Measurements from ENCODE around the gene NPIPB2. TPM values are rescaled to one million over a fixed set of nuclear protein-coding genes. Genes with fewer than 3 reads are reported as not detected.

NPIPB2 gene
- total and polyA plus RNA-seq, 2 of the 13 experiments (the other 11 are each of a cell fraction or from before 2014, with no cell fraction given) = 1.8 to 4.1 TPM

DNA sequence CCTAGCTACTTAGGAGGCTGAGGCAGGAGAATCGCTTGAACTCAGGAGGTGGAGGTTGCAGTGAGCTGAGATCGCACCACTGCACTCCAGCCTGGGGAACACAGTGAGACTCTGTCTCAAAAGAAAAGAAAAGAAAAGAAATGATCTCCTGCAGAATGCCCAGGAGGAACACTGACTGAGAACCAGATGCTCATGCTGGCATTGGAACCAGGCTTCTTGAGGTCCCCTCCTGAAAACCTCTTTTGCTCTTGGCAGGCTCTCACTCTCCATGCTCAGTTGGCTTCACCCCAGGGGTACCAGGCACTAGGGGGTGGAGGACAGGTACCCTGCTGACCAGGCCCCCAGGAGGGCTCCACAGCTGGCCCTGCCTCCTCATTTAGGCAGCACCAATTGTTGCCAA, 14.7 kb upstream of the NPIPB2 start:
- Histone ChIP-seq H3K27me3 (ENCODE audit: control insufficient read depth in 1 of 2, insufficient read depth in 2 of 2, low read length in 2 of 2) (peaks cover 2 to 11% of the 10 kb centered on the region in 2 experiments; a peak in 2 of 5 replicates), H3K9me3 (ENCODE audit: low read length) (no peaks in the 10 kb centered on the region), H3K4me1 (ENCODE audit: insufficient read depth, low read length) (peaks cover 40% of the 10 kb centered on the region), H3K9ac (ENCODE audit: insufficient read depth, low read depth, low read length) (no peak overlapping the region), H3K4me2 (ENCODE audit: low read depth, low read length) (no peak overlapping the region), H3K4me3 (replicated peaks in 1 of 3; ENCODE audit: insufficient read depth in 1 of 3, low read depth in 2 of 3, low read length in 3 of 3) (no peak overlapping the region), H4K20me1 (ENCODE audit: insufficient read depth, low read length) (no peaks in the 10 kb centered on the region), H3K36me3 (replicated peaks in 1 of 2; ENCODE audit: control insufficient read depth in 1 of 2, insufficient read depth in 2 of 2, low read length in 2 of 2) (no peaks in the 10 kb centered on the region), H3K79me2 (ENCODE audit: insufficient read depth, low read length) (no peaks in the 10 kb centered on the region), H3K27ac (ENCODE audit: extremely low read length, insufficient read depth, low read length) (no peak overlapping the region), H2AFZ (ENCODE audit: low read length) (no peak overlapping the region)
- BruUV-seq (replicated peaks) = no TSS peak
- 95% methylated on average over 2 of the region's 2 CpGs for WGBS (ENCODE audit: low lambda C conversion rate)
- FAIRE-seq (no peak), ATAC-seq (no peak), DNase-seq (ENCODE audit: low spot score) (no peak)
- TF ChIP-seq, protein P1, sequence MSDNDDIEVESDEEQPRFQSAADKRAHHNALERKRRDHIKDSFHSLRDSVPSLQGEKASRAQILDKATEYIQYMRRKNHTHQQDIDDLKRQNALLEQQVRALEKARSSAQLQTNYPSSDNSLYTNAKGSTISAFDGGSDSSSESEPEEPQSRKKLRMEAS (IDR thresholded peaks at IDR 0.05) = no peak
- TF ChIP-seq, protein P2, sequence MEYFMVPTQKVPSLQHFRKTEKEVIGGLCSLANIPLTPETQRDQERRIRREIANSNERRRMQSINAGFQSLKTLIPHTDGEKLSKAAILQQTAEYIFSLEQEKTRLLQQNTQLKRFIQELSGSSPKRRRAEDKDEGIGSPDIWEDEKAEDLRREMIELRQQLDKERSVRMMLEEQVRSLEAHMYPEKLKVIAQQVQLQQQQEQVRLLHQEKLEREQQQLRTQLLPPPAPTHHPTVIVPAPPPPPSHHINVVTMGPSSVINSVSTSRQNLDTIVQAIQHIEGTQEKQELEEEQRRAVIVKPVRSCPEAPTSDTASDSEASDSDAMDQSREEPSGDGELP (IDR thresholded peaks at IDR 0.05; ENCODE audit: borderline replicate concordance, low read depth) = no peak
- no peak for TF ChIP-seq ZNF672 (CRISPR knock-in tag; IDR thresholded peaks at IDR 0.05)
- TF ChIP-seq CCAR2 (optimal IDR thresholded peaks at IDR 0.05; ENCODE audit: low read depth, low read length) = no peak
- TF ChIP-seq SAP130 (CRISPR knock-in tag; IDR thresholded peaks at IDR 0.05; ENCODE audit: low read depth) = no peak
- TF ChIP-seq FLYWCH1 (CRISPR knock-in tag; IDR thresholded peaks at IDR 0.05) = 0 out of 2 replicates have a peak, but pooled peaks have one; percentile 33
- TF ChIP-seq IRX3 (CRISPR knock-in tag; IDR thresholded peaks at IDR 0.05; ENCODE audit: borderline replicate concordance, low read depth) = no peak
- in situ Hi-C loops (cut with HindIII; ENCODE audit: extremely low pct_ligation_motif_present, low pct_unique_long_range_greater_than_20kb) = no loop called here
- ChIA-PET CTCF (ENCODE audit: low intra/inter-chr PET ratio, low total read pairs) (no interaction called here), POLR2A (no interaction called here)
- intact Hi-C loops (cut with micrococcal nuclease; ENCODE audit: unreplicated experiment) = no loop called here

DNA sequence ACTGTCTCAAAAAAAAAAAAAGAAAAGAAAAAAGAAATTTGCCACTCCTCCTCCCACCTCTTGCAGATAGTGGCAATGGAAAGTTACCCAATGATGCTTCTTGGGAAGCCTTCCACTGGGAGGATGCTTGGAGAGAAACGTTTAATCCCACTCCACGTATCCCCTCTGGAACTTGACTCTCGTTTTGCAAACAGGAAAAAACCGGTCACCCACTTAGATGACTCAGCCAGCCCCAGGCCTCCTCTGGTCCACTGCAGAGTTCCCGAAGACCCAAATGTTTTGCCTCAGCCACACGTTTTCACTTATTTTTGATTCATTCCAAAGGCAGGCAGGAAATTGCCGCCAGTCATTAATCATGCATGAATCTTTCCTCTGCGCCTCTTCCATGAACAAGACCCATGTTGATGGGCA, 13.9 kb upstream of the NPIPB2 start:
- Histone ChIP-seq H3K27ac (ENCODE audit: extremely low read length, insufficient read depth, low read length) (no peak overlapping the region), H4K20me1 (ENCODE audit: insufficient read depth, low read length) (no peaks in the 10 kb centered on the region), H3K9me3 (ENCODE audit: low read length) (no peaks in the 10 kb centered on the region), H3K4me2 (ENCODE audit: low read depth, low read length) (peak overlapping the region; percentile 20; the same call in 1 of the 2 replicates), H2AFZ (ENCODE audit: low read length) (no peak overlapping the region), H3K4me1 (ENCODE audit: insufficient read depth, low read length) (peaks cover 31% of the 10 kb centered on the region), H3K9ac (ENCODE audit: insufficient read depth, low read depth, low read length) (no peak overlapping the region), H3K4me3 (replicated peaks in 1 of 3; ENCODE audit: insufficient read depth in 1 of 3, low read depth in 2 of 3, low read length in 3 of 3) (no peak overlapping the region), H3K79me2 (ENCODE audit: insufficient read depth, low read length) (no peaks in the 10 kb centered on the region), H3K36me3 (replicated peaks in 1 of 2; ENCODE audit: control insufficient read depth in 1 of 2, insufficient read depth in 2 of 2, low read length in 2 of 2) (no peaks in the 10 kb centered on the region), H3K27me3 (ENCODE audit: control insufficient read depth in 1 of 2, insufficient read depth in 2 of 2, low read length in 2 of 2) (peaks cover 2 to 11% of the 10 kb centered on the region in 2 experiments; a peak in 2 of 5 replicates)
- intact Hi-C loops (cut with micrococcal nuclease; ENCODE audit: unreplicated experiment) = no loop called here
- ATAC-seq (peak; percentile 23; the same call in 1 of the 3 replicates), DNase-seq (ENCODE audit: low spot score) (no peak), FAIRE-seq (no peak)
- no TSS peak for BruUV-seq (replicated peaks)
- in situ Hi-C loops (cut with HindIII; ENCODE audit: extremely low pct_ligation_motif_present, low pct_unique_long_range_greater_than_20kb) = no loop called here
- 24% methylated on average over 8 of the region's 8 CpGs for WGBS (ENCODE audit: low lambda C conversion rate)
- ChIA-PET POLR2A (no interaction called here), CTCF (ENCODE audit: low intra/inter-chr PET ratio, low total read pairs) (no interaction called here)
- no peak for TF ChIP-seq KLF9 (CRISPR knock-in tag; IDR thresholded peaks at IDR 0.05; ENCODE audit: low read depth)
- TF ChIP-seq SMAD3 (CRISPR knock-in tag; IDR thresholded peaks at IDR 0.05) = no peak
- TF ChIP-seq RFX5 (IDR thresholded peaks at IDR 0.05; ENCODE audit: low read depth, low read length) = no peak
- TF ChIP-seq, protein P3, sequence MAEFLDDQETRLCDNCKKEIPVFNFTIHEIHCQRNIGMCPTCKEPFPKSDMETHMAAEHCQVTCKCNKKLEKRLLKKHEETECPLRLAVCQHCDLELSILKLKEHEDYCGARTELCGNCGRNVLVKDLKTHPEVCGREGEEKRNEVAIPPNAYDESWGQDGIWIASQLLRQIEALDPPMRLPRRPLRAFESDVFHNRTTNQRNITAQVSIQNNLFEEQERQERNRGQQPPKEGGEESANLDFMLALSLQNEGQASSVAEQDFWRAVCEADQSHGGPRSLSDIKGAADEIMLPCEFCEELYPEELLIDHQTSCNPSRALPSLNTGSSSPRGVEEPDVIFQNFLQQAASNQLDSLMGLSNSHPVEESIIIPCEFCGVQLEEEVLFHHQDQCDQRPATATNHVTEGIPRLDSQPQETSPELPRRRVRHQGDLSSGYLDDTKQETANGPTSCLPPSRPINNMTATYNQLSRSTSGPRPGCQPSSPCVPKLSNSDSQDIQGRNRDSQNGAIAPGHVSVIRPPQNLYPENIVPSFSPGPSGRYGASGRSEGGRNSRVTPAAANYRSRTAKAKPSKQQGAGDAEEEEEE (CRISPR knock-in tag; IDR thresholded peaks at IDR 0.05; ENCODE audit: borderline replicate concordance) = no peak
- no peak for TF ChIP-seq ZEB1 (IDR thresholded peaks at IDR 0.05; ENCODE audit: insufficient replicate concordance, low read depth)
- TF ChIP-seq ZNF589 (CRISPR knock-in tag; conservative IDR thresholded peaks at IDR 0.05) = no peak
- TF ChIP-seq FOSL2 (CRISPR knock-in tag; IDR thresholded peaks at IDR 0.05) = peak; percentile 50; the same call in 1 of the 2 replicates
- TF ChIP-seq, protein P4, sequence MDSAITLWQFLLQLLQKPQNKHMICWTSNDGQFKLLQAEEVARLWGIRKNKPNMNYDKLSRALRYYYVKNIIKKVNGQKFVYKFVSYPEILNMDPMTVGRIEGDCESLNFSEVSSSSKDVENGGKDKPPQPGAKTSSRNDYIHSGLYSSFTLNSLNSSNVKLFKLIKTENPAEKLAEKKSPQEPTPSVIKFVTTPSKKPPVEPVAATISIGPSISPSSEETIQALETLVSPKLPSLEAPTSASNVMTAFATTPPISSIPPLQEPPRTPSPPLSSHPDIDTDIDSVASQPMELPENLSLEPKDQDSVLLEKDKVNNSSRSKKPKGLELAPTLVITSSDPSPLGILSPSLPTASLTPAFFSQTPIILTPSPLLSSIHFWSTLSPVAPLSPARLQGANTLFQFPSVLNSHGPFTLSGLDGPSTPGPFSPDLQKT (CRISPR knock-in tag; IDR thresholded peaks at IDR 0.05; ENCODE audit: borderline replicate concordance) = no peak
- no peak for TF ChIP-seq HMG20A (CRISPR knock-in tag; IDR thresholded peaks at IDR 0.05; ENCODE audit: borderline replicate concordance)
